ENCODE measurements around the gene CLSTN2.

GRCh38 chr3:140459462-140459861 lies 524.5 kb downstream of the CLSTN2 start:
- no peak for TF ChIP-seq CTCF (conservative IDR thresholded peaks at IDR 0.05 in 1 of 2, IDR thresholded peaks at IDR 0.05 in 1 of 2; ENCODE audit: extremely low read depth in 1 of 2, insufficient read depth in 1 of 2, low read depth in 1 of 2, low read length in 2 of 2)
- TF ChIP-seq EZH2 (IDR thresholded peaks at IDR 0.05; ENCODE audit: borderline replicate concordance, low read length) = no peak
